Body of pancreas (tissue), 4 donors: Measurements from ENCODE around the gene CYFIP2. TPM values are rescaled to one million over a fixed set of nuclear protein-coding genes. Genes with fewer than 3 reads are reported as not detected.

Experiments
- ATAC-seq: fragments of 150-250 bp; one replicate; pipeline ENCODE4 v1.9.1; 2016
- DNase-seq, 4 donors: peaks; one replicate each; pipeline ENCODE4 v3.0.0-alpha.2; 2019
- H3K27ac ChIP-seq, 4 donors: fragments of 200-600 bp; sonication (generic); 1 replicate in 3 of 4; 2 replicates in 1 of 4; pipeline versions ENCODE4 v1.5.1 to v1.6.1; 2016 to 2019; ENCODE audit warnings: mild to moderate bottlenecking in 1 of 4, mixed read lengths in 1 of 4, moderate library complexity in 1 of 4
- H3K27me3 ChIP-seq, 2 donors: fragments of 200-600 bp; sonication (generic); one replicate each; pipeline ENCODE4 v1.6.0; 2016; ENCODE audit warnings: mild to moderate bottlenecking in 1 of 2
- H3K36me3 ChIP-seq, 2 donors: fragments of 200-600 bp; sonication (generic); replicated peaks in 1 of 2; 2 replicates each; pipeline ENCODE4 v1.5.1; 2016; ENCODE audit warnings: low read depth in 2 of 2; ENCODE audit not compliant: insufficient read depth in 1 of 2
- H3K4me1 ChIP-seq: fragments of 200-600 bp; sonication (generic); one replicate; pipeline ENCODE4 v1.6.0; 2016
- H3K4me3 ChIP-seq, 2 donors: fragments of 200-600 bp; sonication (generic); 1 replicate in 1 of 2; 2 replicates in 1 of 2; pipeline ENCODE4 v1.5.1; 2016 to 2019
- H3K9me3 ChIP-seq, 3 donors: fragments of 200-600 bp; sonication (generic); 1 replicate in 2 of 3; 2 replicates in 1 of 3; pipeline ENCODE4 v1.5.1; 2016
- POLR2A ChIP-seq, 3 donors: fragments of 450-650 bp; IDR thresholded peaks; one replicate each; pipeline ENCODE4 v1.6.1; 2016; ENCODE audit warnings: antibody characterized with exemption in 3 of 3, mild to moderate bottlenecking in 2 of 3
- WGBS, 2 donors: methylation state at CpG; one replicate each; pipeline ENCODE4 v1.1.5; 2017; 5-methylcytosine and 5-hydroxymethylcytosine counted together
- intact Hi-C: fragments of 100-400 bp; cut with DNase I; formaldehyde crosslinking; loops from one replicate; pipeline ENCODE4 v1.15.1; 2023
- total RNA-seq, 2 donors: library from RNA; depleted of rRNA; stranded (reverse); fragments of >200 nt; gene quantifications; one replicate each; pipeline ENCODE4 v1.1.0, GENCODE V29; 2016
- TF ChIP-seq, protein P1 (sequence below), 7 experiments: fragments of 450-650 bp in 4 of 7; fragments of 200-600 bp in 3 of 7; sonication (generic) in 3 of 7; IDR thresholded peaks; one replicate each; pipeline ENCODE4 v1.5.1; 2016 to 2019; ENCODE audit warnings: antibody characterized with exemption in 7 of 7

Gene CYFIP2
- total RNA-seq, 2 donors from 2014 or later, result 15.6 to 22.1 TPM

DNA sequence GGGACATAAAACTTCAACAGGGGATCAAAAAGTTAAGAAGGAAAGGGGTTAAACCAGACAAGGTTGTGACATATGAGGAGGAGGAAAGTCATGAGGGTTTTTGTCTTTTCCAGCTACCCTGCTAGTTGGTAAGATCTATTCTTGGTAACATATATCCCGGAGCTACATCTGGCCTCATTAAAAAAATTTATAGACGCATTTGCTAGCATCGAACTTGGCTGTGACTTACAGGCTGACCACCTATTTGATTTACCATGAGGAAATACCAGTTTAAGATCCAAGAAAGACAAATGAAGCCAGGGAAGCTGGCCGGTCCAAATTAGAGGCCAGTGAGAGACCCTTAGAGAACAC is 106.5 kb downstream of the CYFIP2 start:
- Histone ChIP-seq H3K4me3 (no peak overlapping the region), H3K36me3 (no peaks in the 10 kb centered on the region), H3K27ac (no peak overlapping the region), H3K9me3 (no peaks in the 10 kb centered on the region), H3K4me1 (no peaks in the 10 kb centered on the region), H3K27me3 (no peaks in the 10 kb centered on the region)
- intact Hi-C loops, result no loop called here
- ATAC-seq (no peak), DNase-seq (no peak)
- TF ChIP-seq, protein P1, sequence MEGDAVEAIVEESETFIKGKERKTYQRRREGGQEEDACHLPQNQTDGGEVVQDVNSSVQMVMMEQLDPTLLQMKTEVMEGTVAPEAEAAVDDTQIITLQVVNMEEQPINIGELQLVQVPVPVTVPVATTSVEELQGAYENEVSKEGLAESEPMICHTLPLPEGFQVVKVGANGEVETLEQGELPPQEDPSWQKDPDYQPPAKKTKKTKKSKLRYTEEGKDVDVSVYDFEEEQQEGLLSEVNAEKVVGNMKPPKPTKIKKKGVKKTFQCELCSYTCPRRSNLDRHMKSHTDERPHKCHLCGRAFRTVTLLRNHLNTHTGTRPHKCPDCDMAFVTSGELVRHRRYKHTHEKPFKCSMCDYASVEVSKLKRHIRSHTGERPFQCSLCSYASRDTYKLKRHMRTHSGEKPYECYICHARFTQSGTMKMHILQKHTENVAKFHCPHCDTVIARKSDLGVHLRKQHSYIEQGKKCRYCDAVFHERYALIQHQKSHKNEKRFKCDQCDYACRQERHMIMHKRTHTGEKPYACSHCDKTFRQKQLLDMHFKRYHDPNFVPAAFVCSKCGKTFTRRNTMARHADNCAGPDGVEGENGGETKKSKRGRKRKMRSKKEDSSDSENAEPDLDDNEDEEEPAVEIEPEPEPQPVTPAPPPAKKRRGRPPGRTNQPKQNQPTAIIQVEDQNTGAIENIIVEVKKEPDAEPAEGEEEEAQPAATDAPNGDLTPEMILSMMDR (IDR thresholded peaks at IDR 0.05), result no peak
- TF ChIP-seq POLR2A (IDR thresholded peaks at IDR 0.05), result no peak
- WGBS, 2 donors, result 83 to 89% methylated on average over 4 of the region's 4 CpGs

DNA sequence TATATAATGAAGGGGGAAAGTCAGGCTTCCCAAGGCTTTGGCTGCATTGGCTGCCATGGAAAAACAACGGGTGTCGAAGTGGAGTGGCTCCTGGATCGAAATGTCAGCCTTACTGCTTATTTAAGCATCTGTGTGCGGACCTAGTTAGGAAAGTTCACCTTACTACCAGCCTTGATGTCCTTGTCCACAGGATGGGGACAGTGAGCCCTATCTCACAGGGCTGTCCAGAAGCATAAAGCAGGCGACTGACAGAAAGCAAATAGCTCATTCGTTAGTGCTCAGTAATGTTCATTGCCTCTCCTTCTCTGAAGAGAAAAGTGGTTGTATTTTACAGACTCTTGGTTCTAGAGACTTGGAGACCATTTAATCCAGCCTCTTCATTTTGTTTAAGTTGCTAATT is 112.6 kb downstream of the CYFIP2 start:
- ATAC-seq (no peak), DNase-seq (no peak)
- Histone ChIP-seq H3K27me3 (no peaks in the 10 kb centered on the region), H3K36me3 (no peaks in the 10 kb centered on the region), H3K9me3 (no peaks in the 10 kb centered on the region), H3K4me1 (no peaks in the 10 kb centered on the region), H3K27ac (no peak overlapping the region), H3K4me3 (no peak overlapping the region)
- 85% methylated on average over 6 of the region's 6 CpGs for WGBS, 2 donors
- intact Hi-C loops, result no loop called here
- TF ChIP-seq, protein P1 (IDR thresholded peaks at IDR 0.05), result no peak
- TF ChIP-seq POLR2A (IDR thresholded peaks at IDR 0.05), result no peak

DNA sequence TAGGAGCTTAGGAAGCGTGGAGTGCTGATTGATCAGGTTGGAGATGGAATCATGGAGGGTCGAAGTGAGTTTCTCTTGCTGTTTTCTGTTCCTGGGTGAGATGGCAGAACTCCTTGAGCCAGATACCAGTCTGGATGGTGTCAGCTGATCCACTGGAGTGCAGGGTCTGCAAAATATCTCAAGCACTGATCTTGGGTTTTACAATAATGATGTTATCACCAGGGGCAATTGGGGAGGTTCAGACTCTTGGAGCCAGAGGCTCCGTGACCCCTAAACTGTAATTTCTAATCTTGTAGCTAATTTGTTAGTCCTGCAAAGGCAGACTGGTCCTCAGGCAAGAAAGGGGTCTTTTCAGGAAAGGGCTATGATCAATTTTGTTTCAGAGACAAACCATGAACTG is 114.1 kb downstream of the CYFIP2 start:
- intact Hi-C loops, result no loop called here
- DNase-seq (no peak), ATAC-seq (no peak)
- no peaks in the 10 kb centered on the region for H3K36me3 ChIP-seq
- H3K9me3 ChIP-seq, result no peaks in the 10 kb centered on the region
- WGBS, 2 donors, result 94 to 96% methylated on average over 3 of the region's 3 CpGs
- TF ChIP-seq, protein P1 (IDR thresholded peaks at IDR 0.05), result no peak
- TF ChIP-seq POLR2A (IDR thresholded peaks at IDR 0.05), result no peak
- H3K27me3 ChIP-seq, result no peaks in the 10 kb centered on the region
- no peak overlapping the region for H3K27ac ChIP-seq
- no peak overlapping the region for H3K4me3 ChIP-seq
- no peaks in the 10 kb centered on the region for H3K4me1 ChIP-seq

DNA sequence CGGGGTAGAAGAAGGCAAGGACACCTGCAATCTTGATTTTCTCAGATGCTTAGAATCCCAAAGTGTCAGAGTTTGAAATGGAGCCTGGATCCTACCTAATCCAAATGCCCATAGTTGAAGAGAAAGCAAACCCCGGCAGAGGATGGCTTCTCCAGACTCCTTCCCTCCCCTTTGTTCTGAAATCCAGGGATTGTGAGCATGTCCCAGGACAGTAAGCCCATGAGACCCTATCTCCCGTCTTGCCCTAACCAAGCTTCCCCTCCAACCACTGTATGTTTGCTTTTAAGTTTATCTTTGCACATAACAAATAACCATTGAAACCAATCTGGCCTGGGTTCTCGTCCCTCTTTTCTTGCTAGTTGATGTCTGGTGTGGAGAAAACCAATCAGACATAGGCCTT is 115.8 kb downstream of the CYFIP2 start:
- no peak for DNase-seq
- intact Hi-C loops, result no loop called here
- H3K27ac ChIP-seq, result no peak overlapping the region
- 60 to 61% methylated on average over 4 of the region's 4 CpGs for WGBS, 2 donors
- H3K27me3 ChIP-seq, result no peaks in the 10 kb centered on the region
- H3K4me1 ChIP-seq, result no peaks in the 10 kb centered on the region
- ATAC-seq, result no peak
- H3K9me3 ChIP-seq, result no peaks in the 10 kb centered on the region
- no peak overlapping the region for H3K4me3 ChIP-seq
- TF ChIP-seq, protein P1 (IDR thresholded peaks at IDR 0.05), result no peak
- TF ChIP-seq POLR2A (IDR thresholded peaks at IDR 0.05), result no peak
- no peaks in the 10 kb centered on the region for H3K36me3 ChIP-seq

DNA sequence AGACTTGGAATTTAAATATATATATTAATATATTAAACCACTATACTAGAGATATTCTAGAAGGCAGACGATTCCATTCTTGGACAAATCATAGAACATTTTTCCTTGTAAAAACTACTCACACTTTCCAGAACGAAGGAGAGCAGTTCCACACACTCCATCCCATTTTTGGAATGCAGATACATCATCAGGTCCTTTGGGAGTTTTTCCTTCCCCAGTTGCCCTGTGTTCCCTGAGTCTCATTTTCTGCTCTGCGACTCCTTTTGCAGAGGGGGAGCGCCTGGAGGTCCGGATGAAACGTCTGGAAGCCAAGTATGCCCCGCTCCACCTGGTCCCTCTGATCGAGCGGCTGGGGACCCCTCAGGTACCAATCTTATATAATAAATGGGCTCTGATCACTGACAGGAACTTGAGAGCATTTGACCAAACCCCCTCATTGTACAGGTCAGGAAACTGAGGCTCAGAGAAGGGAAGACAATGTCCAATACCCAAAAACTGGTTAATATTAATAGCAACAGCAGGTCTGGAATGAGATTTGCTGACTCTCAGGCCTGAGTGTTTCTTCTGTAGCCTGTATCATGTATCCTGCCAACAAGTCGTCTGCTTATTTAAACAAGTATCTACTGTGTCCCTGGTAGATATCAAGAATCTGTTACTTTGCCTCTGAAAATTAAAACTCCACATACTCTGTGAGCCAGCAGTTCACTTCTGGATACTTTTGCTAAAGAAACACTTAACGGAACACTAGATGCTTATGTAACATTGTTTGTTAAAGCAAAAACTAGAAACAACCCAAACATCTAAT is 117.3 kb downstream of the CYFIP2 start:
- intact Hi-C loops, result no loop called here
- Histone ChIP-seq H3K27me3 (no peaks in the 10 kb centered on the region), H3K4me3 (no peak overlapping the region), H3K9me3 (no peaks in the 10 kb centered on the region), H3K36me3 (no peaks in the 10 kb centered on the region), H3K4me1 (no peaks in the 10 kb centered on the region), H3K27ac (no peak overlapping the region)
- ATAC-seq (no peak), DNase-seq (no peak)
- WGBS, 2 donors, result 75 to 82% methylated on average over 11 of the region's 11 CpGs
- no peak for TF ChIP-seq POLR2A (IDR thresholded peaks at IDR 0.05)
- TF ChIP-seq, protein P1 (IDR thresholded peaks at IDR 0.05), result no peak
